Measurements from ENCODE around the gene MTERF1.
A peak's percentile ranks its signal among the peaks of the same experiment; 100 is the strongest.

The MTERF1 gene

GRCh38 chr7:91827169-91827568, 53.3 kb downstream of the MTERF1 start:
- no peak for DNase-seq

DNA sequence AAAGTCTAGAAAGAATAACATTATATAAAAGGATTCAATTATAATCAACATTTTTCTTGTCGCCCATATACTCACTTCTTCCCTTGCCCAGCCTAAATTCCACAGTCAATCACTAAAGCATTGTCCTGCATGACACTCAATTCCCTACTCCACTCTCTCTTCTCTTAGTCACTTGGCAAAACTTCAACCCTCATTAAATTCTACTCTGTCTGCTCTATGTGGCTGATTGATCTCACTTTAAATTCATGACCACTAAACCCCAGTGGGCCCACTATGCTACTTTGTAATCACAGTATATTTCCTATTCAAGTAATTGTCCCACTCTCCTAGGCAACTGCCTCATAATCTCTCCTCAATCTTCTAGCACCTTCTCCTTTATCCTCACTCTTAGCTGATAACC, 54.1 kb downstream of the MTERF1 start:
- peak; percentile 66 for DNase-seq

GRCh38 chr7:91824201-91824600, 56.3 kb downstream of the MTERF1 start:
- DNase-seq, result no peak

All from fibroblast of skin of right biceps (primary cell).